Panc1 (cell line): ENCODE data around the gene GPR107. TPM values are rescaled to one million over a fixed set of nuclear protein-coding genes. Genes with fewer than 3 reads are reported as not detected.

ENCODE experiments used
- ATAC-seq: fragments of 200-7000 bp; cut with Tn5 transposase; 2 replicates; pipeline ENCODE4 v1.9.1; 2020; ENCODE audit warnings: mild to moderate bottlenecking, moderate library complexity
- BruUV-seq: library from RNA; stranded (reverse); fragments of 400-500 nt; replicated peaks from 2 replicates; lab custom pipeline; 2021; lab: Mats Ljungman, UMichigan
- CTCF ChIA-PET: fragments of 300-600 bp; sonication (Branson Sonifier 250); formaldehyde crosslinking; loops from one replicate; lab custom pipeline; 2022; ENCODE audit warnings: antibody characterized with exemption; lab: Charles Lee
- POLR2A ChIA-PET: fragments of 300-600 bp; sonication (Branson Sonifier 250); formaldehyde crosslinking; loops from one replicate; lab custom pipeline; 2022; ENCODE audit warnings: antibody characterized with exemption; lab: Charles Lee
- DNase-seq: peaks from one replicate; pipeline ENCODE4 v3.0.0-alpha.2; 2010; ENCODE audit warnings: low read depth, low spot score
- H3K27ac ChIP-seq: 2 replicates; pipeline ENCODE4 v1.5.1; 2011; ENCODE audit warnings: mild to moderate bottlenecking, low read length, inconsistent platforms
- H3K27me3 ChIP-seq: fragments of 200-500 bp; sonication (Bioruptor generic); 2 replicates; pipeline ENCODE4 v1.6.0; 2014; ENCODE audit warnings: low read length, inconsistent platforms; ENCODE audit not compliant: control insufficient read depth, insufficient read depth
- H3K36me3 ChIP-seq: fragments of 200-500 bp; sonication (Bioruptor generic); 2 replicates; pipeline ENCODE4 v1.5.1; 2014; ENCODE audit warnings: inconsistent platforms, mild to moderate bottlenecking, low read length, moderate library complexity; ENCODE audit not compliant: control insufficient read depth, insufficient read depth
- H3K4me1 ChIP-seq: 2 replicates; pipeline ENCODE4 v1.5.1; 2011; ENCODE audit warnings: inconsistent platforms, mild to moderate bottlenecking, low read length, moderate library complexity; ENCODE audit not compliant: control insufficient read depth, insufficient read depth
- H3K4me3 ChIP-seq, 2 experiments: 2 replicates each; pipeline ENCODE4 v1.5.1; 2011 to 2012; ENCODE audit warnings: low read depth in 2 of 2, low read length in 2 of 2, mild to moderate bottlenecking in 2 of 2, inconsistent platforms in 1 of 2, moderate library complexity in 1 of 2
- H3K9me3 ChIP-seq: fragments of 200-500 bp; sonication (Bioruptor generic); 2 replicates; pipeline ENCODE4 v1.5.1; 2014; ENCODE audit warnings: low read depth, mild to moderate bottlenecking, inconsistent platforms, low read length, moderate library complexity; ENCODE audit not compliant: control insufficient read depth, insufficient read depth
- CTCF ChIP-seq: fragments of 450-650 bp; IDR thresholded peaks from 2 replicates; pipeline ENCODE4 v1.5.1; 2017; ENCODE audit warnings: mild to moderate bottlenecking
- POLR2AphosphoS5 ChIP-seq: IDR thresholded peaks from 2 replicates; pipeline ENCODE4 v1.6.1; 2012; ENCODE audit warnings: mild to moderate bottlenecking, low read depth, low read length, moderate library complexity
- REST ChIP-seq, 2 experiments: IDR thresholded peaks; 2 replicates each; pipeline ENCODE4 v1.6.1; 2011 to 2012; ENCODE audit warnings: low read depth in 2 of 2, control low read depth in 1 of 2, low read length in 1 of 2, mild to moderate bottlenecking in 1 of 2, moderate library complexity in 1 of 2; ENCODE audit not compliant: insufficient read depth in 1 of 2
- SIN3A ChIP-seq: IDR thresholded peaks from 2 replicates; pipeline ENCODE4 v1.6.1; 2012; ENCODE audit warnings: low read depth, mild to moderate bottlenecking, low read length, moderate library complexity, borderline replicate concordance; ENCODE audit not compliant: insufficient read depth
- TCF7L2 ChIP-seq: IDR thresholded peaks from 2 replicates; pipeline ENCODE4 v1.6.1; 2011; ENCODE audit warnings: mild to moderate bottlenecking, low read depth, low read length, inconsistent platforms
- in situ Hi-C: cut with HindIII; loops from 2 replicates; pipeline ENCODE4 v1.10.0; 2016; ENCODE audit warnings: low sequenced_read_pairs, low pct_unique_long_range_greater_than_20kb
- intact Hi-C: fragments of 100-400 bp; cut with micrococcal nuclease; formaldehyde crosslinking; loops from one replicate; pipeline ENCODE4 v1.10.0; 2022; ENCODE audit not compliant: unreplicated experiment
- total RNA-seq: library from RNA; stranded (reverse); gene quantifications from one replicate; pipeline ENCODE4 v1.2.1, GENCODE V29; 2021; ENCODE audit not compliant: unreplicated experiment

Gene GPR107
- total RNA-seq, 1 experiment from 2014 or later = 43.0 TPM

- BruUV-seq = no TSS peak
Measured at GRCh38 chr9:130042406-130042884, 11.3 kb upstream of the GPR107 start.

GRCh38 chr9:130042885-130043653, 10.6 kb upstream of the GPR107 start, which contains the start of gene FNBP1:
TSS of gene FNBP1 (minus strand) at chr9:130043189. CDS start at chr9:130042975, 214 bp downstream.
- Histone ChIP-seq H3K27ac (peak within 1 kb of the TSS; percentile 79), H3K36me3 (peaks cover 3% of the 10 kb centered on the region; the same call in 1 of the 2 replicates), H3K4me1 (peaks cover 25% of the 10 kb centered on the region), H3K4me3 (peak within 1 kb of the TSS; percentile 73 to 82), H3K27me3 (no peaks in the 10 kb centered on the region), H3K9me3 (no peaks in the 10 kb centered on the region)
- TF ChIP-seq POLR2AphosphoS5 (peak; percentile 43; the same call in 1 of the 2 replicates), CTCF (no peak), SIN3A (no peak; the same call in 1 of the 2 replicates), TCF7L2 (no peak), REST (IDR thresholded peaks at IDR 0.05; ENCODE audit: insufficient read depth in 1 of 2, low read depth in 2 of 2, low read length in 1 of 2) (no peak)
- DNase-seq (no peak), ATAC-seq (peak; percentile 87)
- in situ Hi-C loops (no loop called here), intact Hi-C loops (no loop called here)
- no TSS peak for BruUV-seq
- ChIA-PET CTCF (no interaction called here), POLR2A (no interaction called here)

More at GRCh38 chr9:130042406-130042884, 11.3 kb upstream of the GPR107 start:
- in situ Hi-C loops = no loop called here
- ChIA-PET CTCF (no interaction called here), POLR2A (interaction anchor here (0.6 kb wide), 1 partner anchor 38 kb away, joined by 3 read pairs; no protein-coding TSS in a partner anchor)
- peak; percentile 40 for ATAC-seq
- peaks cover 3% of the 10 kb centered on the region; the same call in 1 of the 2 replicates for H3K36me3 ChIP-seq
- no peaks in the 10 kb centered on the region for H3K9me3 ChIP-seq
- H3K27ac ChIP-seq = peak overlapping the region; percentile 79
- no peaks in the 10 kb centered on the region for H3K27me3 ChIP-seq
- DNase-seq = no peak
- intact Hi-C loops = no loop called here
- H3K4me3 ChIP-seq = peak overlapping the region; percentile 73 to 82
- peaks cover 25% of the 10 kb centered on the region for H3K4me1 ChIP-seq
- TF ChIP-seq POLR2AphosphoS5 = no peak
- TF ChIP-seq SIN3A = peak; percentile 35; the same call in 1 of the 2 replicates
- TF ChIP-seq REST (IDR thresholded peaks at IDR 0.05; ENCODE audit: insufficient read depth in 1 of 2, low read depth in 2 of 2, low read length in 1 of 2) = no peak
- no peak for TF ChIP-seq TCF7L2
